HepG2 (cell line): Measurements from ENCODE around the gene ERLIN1. TPM values are rescaled to one million over a fixed set of nuclear protein-coding genes. Genes with fewer than 3 reads are reported as not detected.
A peak's percentile ranks its signal among the peaks of the same experiment; 100 is the strongest.

ENCODE experiments used
- ATRX ChIP-seq: sonication (generic); formaldehyde crosslinking; IDR thresholded peaks from 2 replicates; pipeline ENCODE4 v1.4.0; 2020; ENCODE audit warnings: missing genetic modification reagents, borderline replicate concordance
- CEBPB ChIP-seq: IDR thresholded peaks from 2 replicates; pipeline ENCODE4 v1.6.1; 2011; ENCODE audit warnings: low read depth, low read length, improper control_type of control experiment, borderline replicate concordance
- GTF3A ChIP-seq: sonication (generic); formaldehyde crosslinking; conservative IDR thresholded peaks from 2 replicates; pipeline ENCODE4 v1.4.0; 2020; ENCODE audit warnings: mild to moderate bottlenecking, missing genetic modification reagents
- HNRNPL ChIP-seq: fragments of 200-400 bp; formaldehyde crosslinking; IDR thresholded peaks from 2 replicates; pipeline ENCODE4 v1.6.1; 2017; ENCODE audit warnings: mild to moderate bottlenecking, low read depth, low read length
- REXO4 ChIP-seq: sonication (generic); formaldehyde crosslinking; IDR thresholded peaks from 2 replicates; pipeline ENCODE4 v1.8.0; 2022; ENCODE audit warnings: missing genetic modification reagents, mild to moderate bottlenecking, borderline replicate concordance
- SOX5 ChIP-seq: IDR thresholded peaks from 2 replicates; pipeline ENCODE4 v1.6.1; 2016; ENCODE audit warnings: borderline replicate concordance
- TEAD3 ChIP-seq: optimal IDR thresholded peaks from 2 replicates; pipeline ENCODE3; 2016; ENCODE audit warnings: borderline replicate concordance
- TGIF2 ChIP-seq: IDR thresholded peaks from 2 replicates; pipeline ENCODE4 v1.6.1; 2016; ENCODE audit warnings: control low read depth, missing compliant biosample characterization
- ZNF136 ChIP-seq: sonication (generic); formaldehyde crosslinking; IDR thresholded peaks from 2 replicates; pipeline ENCODE4 v1.8.1; 2022; ENCODE audit warnings: low read depth, mild to moderate bottlenecking, moderate library complexity, missing genetic modification reagents
- ZNF335 ChIP-seq: sonication (generic); formaldehyde crosslinking; IDR thresholded peaks from 2 replicates; pipeline ENCODE4 v1.4.0; 2020; ENCODE audit warnings: missing genetic modification reagents
- ZNF768 ChIP-seq: sonication (generic); formaldehyde crosslinking; IDR thresholded peaks from 2 replicates; pipeline ENCODE4 v1.4.0; 2020; ENCODE audit warnings: missing genetic modification reagents
- ZNF781 ChIP-seq: sonication (generic); formaldehyde crosslinking; IDR thresholded peaks from 2 replicates; pipeline ENCODE4 v1.5.1; 2020; ENCODE audit warnings: borderline replicate concordance, mild to moderate bottlenecking, missing genetic modification reagents; ENCODE audit errors: not compliant biosample characterization
- polyA plus RNA-seq, 8 experiments: library from polyadenylated mRNA; depleted of rRNA in 3 of 8; stranded (reverse) in 7 of 8; unstranded in 1 of 8; fragments of >200 nt; fragmentation: Illumina TruSeq in 4 of 8; extraction: Trizol in 4 of 8; gene quantifications; 2 replicates each; pipeline versions ENCODE4 v1.2.1 to v1.2.3, GENCODE V29; 2011 to 2016; ENCODE audit warnings: low read depth in 4 of 8, missing spikeins in 1 of 8, mixed read lengths in 1 of 8; ENCODE audit not compliant: insufficient read depth in 1 of 8
- total RNA-seq, 5 experiments: library from RNA; depleted of rRNA; stranded (reverse); fragments of >200 nt; fragmentation: Illumina TruSeq; extraction: Trizol; gene quantifications; 2 replicates each; pipeline ENCODE4 v1.2.3, GENCODE V29; 2016; ENCODE audit warnings: low read depth in 1 of 5
- TF ChIP-seq, protein P1 (sequence below): sonication (generic); formaldehyde crosslinking; IDR thresholded peaks from 2 replicates; pipeline ENCODE4 v1.4.0; 2020; ENCODE audit warnings: missing genetic modification reagents
- TF ChIP-seq, protein P2 (sequence below): sonication (generic); formaldehyde crosslinking; IDR thresholded peaks from 2 replicates; pipeline ENCODE4 v1.9.0; 2021; ENCODE audit warnings: missing genetic modification reagents, borderline replicate concordance
- TF ChIP-seq, protein P3 (sequence below): sonication (generic); formaldehyde crosslinking; IDR thresholded peaks from 2 replicates; pipeline ENCODE4 v1.8.1; 2023; ENCODE audit warnings: missing genetic modification reagents, inconsistent platforms, borderline replicate concordance
- TF ChIP-seq, protein P4 (sequence below): IDR thresholded peaks from 2 replicates; pipeline ENCODE4 v1.6.1; 2016
- TF ChIP-seq, protein P5 (sequence below): sonication (generic); formaldehyde crosslinking; IDR thresholded peaks from 2 replicates; pipeline ENCODE4 v1.8.0; 2022; ENCODE audit warnings: missing genetic modification reagents, mild to moderate bottlenecking, inconsistent platforms, borderline replicate concordance

Gene ERLIN1
- total and polyA plus RNA-seq, 2 of the 13 experiments (the other 11 are each of a cell fraction or from before 2014, with no cell fraction given): 56.8 to 69.3 TPM

DNA sequence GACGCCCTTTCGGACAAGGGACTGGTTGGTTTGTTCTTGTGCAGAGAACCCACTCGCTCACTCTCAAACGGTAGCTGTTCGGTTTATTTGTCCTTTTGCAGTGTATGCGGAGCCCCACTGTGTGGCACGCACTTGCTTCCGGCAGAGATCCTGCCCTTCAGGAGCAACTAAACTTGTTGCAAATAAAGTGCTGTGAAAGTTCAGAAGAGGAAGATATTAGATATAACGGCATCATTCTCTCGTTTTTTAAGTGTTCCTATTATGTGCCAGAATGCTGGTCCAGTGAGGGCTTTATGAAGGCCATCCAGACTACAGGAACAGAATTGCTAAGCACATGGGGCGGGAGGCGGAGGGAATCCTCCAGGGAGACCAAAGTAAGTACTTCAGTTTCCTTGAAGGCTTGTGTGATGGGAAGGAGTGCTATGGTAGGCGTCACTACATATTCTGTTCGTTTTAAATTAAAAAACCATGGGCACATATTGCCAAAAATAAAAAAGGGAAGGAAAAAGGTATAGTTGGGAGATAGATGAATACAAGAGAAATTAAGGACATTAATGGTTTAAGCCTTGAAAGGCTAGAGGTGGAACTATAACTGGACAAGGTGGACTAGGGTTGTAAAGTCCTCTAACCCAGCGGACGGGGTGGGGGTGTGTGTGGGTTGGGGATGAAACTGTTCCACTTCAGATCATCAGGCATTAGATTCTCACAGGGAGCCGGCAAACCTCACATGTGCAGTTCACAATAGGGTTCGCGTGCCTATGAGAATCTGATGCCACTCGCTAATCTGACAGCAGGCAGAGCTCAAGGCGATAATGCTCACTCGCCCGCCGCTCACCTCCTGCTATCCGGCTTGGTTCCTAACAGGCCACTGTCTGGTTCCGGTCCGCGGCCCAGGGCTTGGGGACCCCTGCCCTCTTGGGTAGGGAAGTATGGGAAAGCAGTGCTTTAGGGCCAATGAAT is 704 bp upstream of the ERLIN1 start (continued):
- TF ChIP-seq, protein P1, sequence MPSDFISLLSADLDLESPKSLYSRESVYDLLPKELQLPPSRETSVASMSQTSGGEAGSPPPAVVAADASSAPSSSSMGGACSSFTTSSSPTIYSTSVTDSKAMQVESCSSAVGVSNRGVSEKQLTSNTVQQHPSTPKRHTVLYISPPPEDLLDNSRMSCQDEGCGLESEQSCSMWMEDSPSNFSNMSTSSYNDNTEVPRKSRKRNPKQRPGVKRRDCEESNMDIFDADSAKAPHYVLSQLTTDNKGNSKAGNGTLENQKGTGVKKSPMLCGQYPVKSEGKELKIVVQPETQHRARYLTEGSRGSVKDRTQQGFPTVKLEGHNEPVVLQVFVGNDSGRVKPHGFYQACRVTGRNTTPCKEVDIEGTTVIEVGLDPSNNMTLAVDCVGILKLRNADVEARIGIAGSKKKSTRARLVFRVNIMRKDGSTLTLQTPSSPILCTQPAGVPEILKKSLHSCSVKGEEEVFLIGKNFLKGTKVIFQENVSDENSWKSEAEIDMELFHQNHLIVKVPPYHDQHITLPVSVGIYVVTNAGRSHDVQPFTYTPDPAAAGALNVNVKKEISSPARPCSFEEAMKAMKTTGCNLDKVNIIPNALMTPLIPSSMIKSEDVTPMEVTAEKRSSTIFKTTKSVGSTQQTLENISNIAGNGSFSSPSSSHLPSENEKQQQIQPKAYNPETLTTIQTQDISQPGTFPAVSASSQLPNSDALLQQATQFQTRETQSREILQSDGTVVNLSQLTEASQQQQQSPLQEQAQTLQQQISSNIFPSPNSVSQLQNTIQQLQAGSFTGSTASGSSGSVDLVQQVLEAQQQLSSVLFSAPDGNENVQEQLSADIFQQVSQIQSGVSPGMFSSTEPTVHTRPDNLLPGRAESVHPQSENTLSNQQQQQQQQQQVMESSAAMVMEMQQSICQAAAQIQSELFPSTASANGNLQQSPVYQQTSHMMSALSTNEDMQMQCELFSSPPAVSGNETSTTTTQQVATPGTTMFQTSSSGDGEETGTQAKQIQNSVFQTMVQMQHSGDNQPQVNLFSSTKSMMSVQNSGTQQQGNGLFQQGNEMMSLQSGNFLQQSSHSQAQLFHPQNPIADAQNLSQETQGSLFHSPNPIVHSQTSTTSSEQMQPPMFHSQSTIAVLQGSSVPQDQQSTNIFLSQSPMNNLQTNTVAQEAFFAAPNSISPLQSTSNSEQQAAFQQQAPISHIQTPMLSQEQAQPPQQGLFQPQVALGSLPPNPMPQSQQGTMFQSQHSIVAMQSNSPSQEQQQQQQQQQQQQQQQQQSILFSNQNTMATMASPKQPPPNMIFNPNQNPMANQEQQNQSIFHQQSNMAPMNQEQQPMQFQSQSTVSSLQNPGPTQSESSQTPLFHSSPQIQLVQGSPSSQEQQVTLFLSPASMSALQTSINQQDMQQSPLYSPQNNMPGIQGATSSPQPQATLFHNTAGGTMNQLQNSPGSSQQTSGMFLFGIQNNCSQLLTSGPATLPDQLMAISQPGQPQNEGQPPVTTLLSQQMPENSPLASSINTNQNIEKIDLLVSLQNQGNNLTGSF (CRISPR knock-in tag): no peak
- no peak; the same call in 1 of the 2 replicates for TF ChIP-seq GTF3A (CRISPR knock-in tag)
- no peak for TF ChIP-seq ATRX (CRISPR knock-in tag)
- TF ChIP-seq, protein P2, sequence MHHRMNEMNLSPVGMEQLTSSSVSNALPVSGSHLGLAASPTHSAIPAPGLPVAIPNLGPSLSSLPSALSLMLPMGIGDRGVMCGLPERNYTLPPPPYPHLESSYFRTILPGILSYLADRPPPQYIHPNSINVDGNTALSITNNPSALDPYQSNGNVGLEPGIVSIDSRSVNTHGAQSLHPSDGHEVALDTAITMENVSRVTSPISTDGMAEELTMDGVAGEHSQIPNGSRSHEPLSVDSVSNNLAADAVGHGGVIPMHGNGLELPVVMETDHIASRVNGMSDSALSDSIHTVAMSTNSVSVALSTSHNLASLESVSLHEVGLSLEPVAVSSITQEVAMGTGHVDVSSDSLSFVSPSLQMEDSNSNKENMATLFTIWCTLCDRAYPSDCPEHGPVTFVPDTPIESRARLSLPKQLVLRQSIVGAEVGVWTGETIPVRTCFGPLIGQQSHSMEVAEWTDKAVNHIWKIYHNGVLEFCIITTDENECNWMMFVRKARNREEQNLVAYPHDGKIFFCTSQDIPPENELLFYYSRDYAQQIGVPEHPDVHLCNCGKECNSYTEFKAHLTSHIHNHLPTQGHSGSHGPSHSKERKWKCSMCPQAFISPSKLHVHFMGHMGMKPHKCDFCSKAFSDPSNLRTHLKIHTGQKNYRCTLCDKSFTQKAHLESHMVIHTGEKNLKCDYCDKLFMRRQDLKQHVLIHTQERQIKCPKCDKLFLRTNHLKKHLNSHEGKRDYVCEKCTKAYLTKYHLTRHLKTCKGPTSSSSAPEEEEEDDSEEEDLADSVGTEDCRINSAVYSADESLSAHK (CRISPR knock-in tag): no peak
- no peak for TF ChIP-seq SOX5 (CRISPR knock-in tag)
- no peak for TF ChIP-seq ZNF136 (CRISPR knock-in tag)
- peak; percentile 5 for TF ChIP-seq ZNF781 (CRISPR knock-in tag)
- peak; percentile 39; the same call in 1 of the 2 replicates for TF ChIP-seq TGIF2 (CRISPR knock-in tag)
- no peak for TF ChIP-seq CEBPB
- TF ChIP-seq TEAD3 (CRISPR knock-in tag): no peak
- no peak for TF ChIP-seq ZNF768 (CRISPR knock-in tag)
- TF ChIP-seq ZNF335 (CRISPR knock-in tag): no peak
- TF ChIP-seq HNRNPL: no peak
- no peak for TF ChIP-seq REXO4 (CRISPR knock-in tag)
- TF ChIP-seq, protein P3, sequence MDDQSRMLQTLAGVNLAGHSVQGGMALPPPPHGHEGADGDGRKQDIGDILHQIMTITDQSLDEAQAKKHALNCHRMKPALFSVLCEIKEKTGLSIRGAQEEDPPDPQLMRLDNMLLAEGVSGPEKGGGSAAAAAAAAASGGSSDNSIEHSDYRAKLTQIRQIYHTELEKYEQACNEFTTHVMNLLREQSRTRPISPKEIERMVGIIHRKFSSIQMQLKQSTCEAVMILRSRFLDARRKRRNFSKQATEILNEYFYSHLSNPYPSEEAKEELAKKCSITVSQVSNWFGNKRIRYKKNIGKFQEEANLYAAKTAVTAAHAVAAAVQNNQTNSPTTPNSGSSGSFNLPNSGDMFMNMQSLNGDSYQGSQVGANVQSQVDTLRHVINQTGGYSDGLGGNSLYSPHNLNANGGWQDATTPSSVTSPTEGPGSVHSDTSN (CRISPR knock-in tag): no peak
- TF ChIP-seq, protein P4, sequence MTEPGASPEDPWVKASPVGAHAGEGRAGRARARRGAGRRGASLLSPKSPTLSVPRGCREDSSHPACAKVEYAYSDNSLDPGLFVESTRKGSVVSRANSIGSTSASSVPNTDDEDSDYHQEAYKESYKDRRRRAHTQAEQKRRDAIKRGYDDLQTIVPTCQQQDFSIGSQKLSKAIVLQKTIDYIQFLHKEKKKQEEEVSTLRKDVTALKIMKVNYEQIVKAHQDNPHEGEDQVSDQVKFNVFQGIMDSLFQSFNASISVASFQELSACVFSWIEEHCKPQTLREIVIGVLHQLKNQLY (CRISPR knock-in tag): no peak
- TF ChIP-seq, protein P5, sequence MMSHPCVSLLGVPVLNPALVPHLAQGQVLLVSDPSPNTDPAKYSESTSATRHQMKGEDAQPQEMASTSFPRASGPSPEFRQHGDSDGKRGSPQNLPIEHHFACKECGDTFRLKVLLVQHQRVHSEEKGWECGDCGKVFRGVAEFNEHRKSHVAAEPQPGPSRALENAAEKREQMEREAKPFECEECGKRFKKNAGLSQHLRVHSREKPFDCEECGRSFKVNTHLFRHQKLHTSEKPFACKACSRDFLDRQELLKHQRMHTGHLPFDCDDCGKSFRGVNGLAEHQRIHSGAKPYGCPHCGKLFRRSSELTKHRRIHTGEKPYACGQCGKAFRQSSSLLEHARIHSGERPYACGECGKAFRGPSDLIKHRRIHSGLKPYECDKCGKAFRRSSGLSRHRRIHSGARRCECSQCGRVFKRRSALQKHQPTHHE (CRISPR knock-in tag): no peak
